ENCODE results near the gene OR52N4. TPM values are rescaled to one million over a fixed set of nuclear protein-coding genes. Genes with fewer than 3 reads are reported as not detected.
"Not testable (repeated sequence)": the region's sequence is repeated elsewhere in the genome, so short reads cannot be mapped to it uniquely, and the experiment has no call there.

Gene OR52N4
- total RNA-seq, result 1 to 10 TPM in 1 of 2 experiments, under 1 TPM in 1; 0.89 to 1.1 TPM

DNA sequence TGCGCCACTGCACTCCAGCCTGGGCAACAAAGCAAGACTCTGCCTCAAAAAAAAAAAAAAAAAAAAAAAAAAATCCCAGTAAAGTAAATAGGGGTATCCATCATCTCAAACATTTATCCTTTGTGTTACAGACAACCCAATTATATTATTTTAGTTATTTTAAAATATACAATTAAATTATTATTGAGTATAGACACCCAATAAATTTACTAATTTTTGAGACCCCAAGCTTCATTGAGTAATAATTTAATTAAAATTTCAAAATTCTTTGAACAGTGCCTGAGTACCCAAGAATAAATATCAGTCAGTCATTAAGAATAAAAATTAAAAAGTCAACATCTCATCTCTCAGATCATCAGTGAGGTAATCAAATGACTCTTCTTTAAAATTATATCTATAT, at the start of gene OR52N4:
Gene OR52N4, plus strand, starts transcription at position 301 of the 400 bp plus-strand sequence. CDS start 498 bp downstream, outside the sequence.
- CTCF ChIA-PET, result no interaction called here
- no peak for DNase-seq
- Mint-ChIP-seq H3K4me1 (no peaks in the 10 kb centered on the region), H3K9me3 (no peaks in the 10 kb centered on the region), H3K27me3 (peaks cover 12% of the 10 kb centered on the region), H3K36me3 (ENCODE audit: low read depth) (no peaks in the 10 kb centered on the region), H3K27ac (no peak within 1 kb of the TSS), H3K4me3 (no peak within 1 kb of the TSS)
- POLR2A ChIA-PET, result no interaction called here

GRCh38 chr11:5705688-5706087, 48.4 kb upstream of the OR52N4 start:
- Mint-ChIP-seq H3K27me3 (no peaks in the 10 kb centered on the region), H3K4me1 (peaks cover 32% of the 10 kb centered on the region), H3K36me3 (ENCODE audit: low read depth) (peaks cover 76% of the 10 kb centered on the region), H3K9me3 (no peaks in the 10 kb centered on the region), H3K4me3 (no peak overlapping the region), H3K27ac (no peak overlapping the region)
- ChIA-PET CTCF (no interaction called here), POLR2A (no interaction called here)
- no peak for DNase-seq

DNA sequence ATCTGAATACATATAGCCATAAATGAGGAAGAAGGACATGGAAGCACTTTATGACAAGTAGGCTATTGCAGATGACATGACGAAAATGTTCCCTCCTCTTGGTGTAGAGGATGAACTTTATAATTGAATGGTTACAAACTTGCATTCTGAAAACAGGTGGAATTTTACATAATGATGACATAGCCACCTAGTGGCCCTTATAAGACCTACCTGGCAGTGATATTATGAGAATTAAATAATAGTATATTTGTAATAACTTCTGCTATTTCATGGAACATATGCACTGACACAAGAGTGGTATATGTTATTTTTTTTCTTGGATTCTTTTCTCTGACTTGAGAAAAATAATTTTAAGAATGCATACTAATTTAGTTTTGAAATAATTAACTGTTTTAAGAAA, 41.5 kb upstream of the OR52N4 start:
- CTCF ChIA-PET, result interaction anchor here (1.3 to 1.8 kb wide), 2 partner anchors 11 to 28 kb away, joined by 3 to 4 read pairs; partner anchors contain the start of gene TRIM5
- Mint-ChIP-seq H3K36me3 (ENCODE audit: low read depth) (peaks cover 48% of the 10 kb centered on the region), H3K9me3 (peaks cover 2% of the 10 kb centered on the region), H3K27me3 (no peaks in the 10 kb centered on the region), H3K4me3 (no peak overlapping the region), H3K27ac (no peak overlapping the region), H3K4me1 (peaks cover 8% of the 10 kb centered on the region)
- POLR2A ChIA-PET, result no interaction called here
- no peak for DNase-seq

- no peak for DNase-seq
- Mint-ChIP-seq H3K9me3 (peaks cover 6% of the 10 kb centered on the region), H3K27me3 (no peaks in the 10 kb centered on the region), H3K36me3 (ENCODE audit: low read depth) (peaks cover 38% of the 10 kb centered on the region), H3K4me3 (no peak overlapping the region), H3K27ac (no peak overlapping the region), H3K4me1 (peaks cover 2% of the 10 kb centered on the region)
- CTCF ChIA-PET, result interaction anchor here (1.8 kb wide), 1 partner anchor 29 kb away, joined by 4 read pairs; the partner anchor contains the start of gene TRIM5
- POLR2A ChIA-PET, result no interaction called here
Observed at GRCh38 chr11:5713695-5714094, 40.3 kb upstream of the OR52N4 start.

- POLR2A ChIA-PET, CTCF ChIA-PET: not testable (repeated sequence)
Observed at GRCh38 chr11:5716518-5716917, 37.5 kb upstream of the OR52N4 start.

DNA sequence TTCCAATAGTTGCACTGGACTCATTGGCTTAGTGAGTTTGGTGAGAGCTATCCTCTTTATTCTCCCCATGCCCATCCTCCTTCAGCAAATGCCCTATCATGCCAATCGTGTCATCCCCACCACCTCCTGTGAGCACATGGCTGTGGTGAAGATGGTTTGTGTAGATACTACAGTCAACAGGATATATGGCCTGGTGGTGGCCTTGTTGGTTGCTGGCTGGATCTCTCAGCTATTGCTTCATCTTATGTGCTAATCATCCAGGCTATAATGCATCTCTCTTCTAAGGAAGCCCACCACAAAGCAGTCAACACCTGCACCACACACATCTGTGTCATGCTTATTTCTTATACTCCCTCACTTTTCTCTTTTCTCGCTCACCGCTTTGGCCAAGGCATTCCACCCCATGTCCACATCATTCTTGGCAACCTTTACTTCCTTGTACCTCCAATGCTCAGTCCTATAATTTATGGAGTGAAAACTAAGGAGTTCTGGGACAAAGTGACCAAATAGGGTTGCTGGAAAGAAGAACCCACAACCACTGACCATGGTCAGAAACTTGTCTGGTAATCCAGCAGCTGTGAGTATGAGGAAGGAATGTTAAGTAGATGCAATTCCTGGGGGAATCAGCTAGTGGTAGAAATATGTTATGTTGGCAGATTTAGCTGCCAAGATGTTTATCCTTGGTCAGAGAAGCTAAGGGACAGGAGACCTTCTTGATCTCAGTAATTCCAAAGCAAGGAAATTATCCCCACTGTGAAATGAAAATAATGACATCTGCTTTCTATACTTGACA, 34.1 kb upstream of the OR52N4 start:
- ChIA-PET POLR2A (no interaction called here), CTCF (interaction anchor here (0.7 kb wide), 1 partner anchor 11 kb away, joined by 3 read pairs; no protein-coding TSS in a partner anchor)
- H3K4me1 Mint-ChIP-seq, result peaks cover 4% of the 10 kb centered on the region
- peaks cover 6% of the 10 kb centered on the region for H3K9me3 Mint-ChIP-seq
- no peak for DNase-seq
- H3K27me3 Mint-ChIP-seq, result peaks cover 4% of the 10 kb centered on the region
- H3K4me3 Mint-ChIP-seq, result no peak overlapping the region
- no peak overlapping the region for H3K27ac Mint-ChIP-seq
- peaks cover 13% of the 10 kb centered on the region for H3K36me3 Mint-ChIP-seq (ENCODE audit: low read depth)

More at GRCh38 chr11:5716518-5716917, 37.5 kb upstream of the OR52N4 start:
- not testable (repeated sequence) for H3K27me3 Mint-ChIP-seq, H3K4me1 Mint-ChIP-seq, H3K4me3 Mint-ChIP-seq, DNase-seq, H3K9me3 Mint-ChIP-seq, H3K27ac Mint-ChIP-seq
- peaks cover 25% of the 10 kb centered on the region for H3K36me3 Mint-ChIP-seq (ENCODE audit: low read depth)

- Mint-ChIP-seq H3K4me1 (peaks cover 4% of the 10 kb centered on the region), H3K27ac (no peak overlapping the region), H3K36me3 (ENCODE audit: low read depth) (peaks cover 7% of the 10 kb centered on the region), H3K9me3 (peaks cover 4% of the 10 kb centered on the region), H3K4me3 (no peak overlapping the region), H3K27me3 (peaks cover 4% of the 10 kb centered on the region)
- DNase-seq, result no peak
- CTCF ChIA-PET, result no interaction called here
- POLR2A ChIA-PET, result no interaction called here
Observed at GRCh38 chr11:5722622-5723021, 31.4 kb upstream of the OR52N4 start.

DNA sequence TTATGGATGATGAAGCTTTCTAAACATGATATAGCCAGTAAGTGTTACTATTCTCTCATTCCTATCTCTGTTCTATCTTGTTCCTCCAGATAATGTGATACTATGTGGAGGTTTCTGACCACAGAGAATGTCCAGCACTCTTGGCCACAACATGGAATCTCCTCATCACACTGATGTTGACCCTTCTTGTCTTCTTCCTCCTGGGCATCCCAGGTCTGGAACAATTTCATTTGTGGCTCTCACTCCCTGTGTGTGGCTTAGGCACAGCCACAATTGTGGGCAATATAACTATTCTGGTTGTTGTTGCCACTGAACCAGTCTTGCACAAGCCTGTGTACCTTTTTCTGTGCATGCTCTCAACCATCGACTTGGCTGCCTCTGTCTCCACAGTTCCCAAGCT, 27.7 kb upstream of the OR52N4 start:
- H3K4me1 Mint-ChIP-seq, result no peaks in the 10 kb centered on the region
- no peak for DNase-seq
- peaks cover 4% of the 10 kb centered on the region for H3K27me3 Mint-ChIP-seq
- H3K4me3 Mint-ChIP-seq, result no peak overlapping the region
- POLR2A ChIA-PET, result no interaction called here
- H3K36me3 Mint-ChIP-seq (ENCODE audit: low read depth), result no peaks in the 10 kb centered on the region
- CTCF ChIA-PET, result no interaction called here
- no peak overlapping the region for H3K27ac Mint-ChIP-seq
- no peaks in the 10 kb centered on the region for H3K9me3 Mint-ChIP-seq

DNA sequence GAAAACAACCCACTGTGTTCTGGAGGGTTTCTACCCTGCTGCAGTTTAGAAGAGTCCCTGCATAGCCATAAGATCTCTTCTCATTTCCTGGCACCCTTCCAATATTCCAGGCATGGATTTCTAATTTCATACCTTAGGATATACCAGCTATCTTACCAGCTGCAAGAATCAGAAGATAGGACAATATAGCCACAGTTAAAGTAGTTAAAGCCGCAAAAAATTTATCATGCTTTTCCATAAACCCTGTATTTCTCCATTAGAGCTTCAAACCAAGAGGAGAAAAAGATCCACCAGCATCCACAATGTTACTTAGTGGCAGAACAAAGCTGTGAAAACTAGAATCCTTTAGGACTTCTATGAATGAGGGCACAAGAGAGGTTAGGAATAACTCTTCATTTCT, 26.4 kb upstream of the OR52N4 start:
- ChIA-PET CTCF (interaction anchor here (0.6 kb wide), 1 partner anchor 82 kb away, joined by 3 read pairs; no protein-coding TSS in a partner anchor), POLR2A (no interaction called here)

GRCh38 chr11:5736396-5736795, 17.6 kb upstream of the OR52N4 start, which contains the start of gene OR56B1:
TSS of gene OR56B1 (plus strand) at chr11:5736448. CDS start at chr11:5736517, 69 bp downstream.
- POLR2A ChIA-PET, result no interaction called here
- Mint-ChIP-seq H3K4me3 (no peak within 1 kb of the TSS), H3K36me3 (ENCODE audit: low read depth) (no peaks in the 10 kb centered on the region), H3K27ac (no peak within 1 kb of the TSS), H3K4me1 (no peaks in the 10 kb centered on the region), H3K9me3 (no peaks in the 10 kb centered on the region), H3K27me3 (no peaks in the 10 kb centered on the region)
- CTCF ChIA-PET, result no interaction called here
- DNase-seq, result no peak

More for the DNA sequence above, 26.4 kb upstream of the OR52N4 start:
- H3K27ac Mint-ChIP-seq, result no peak overlapping the region
- H3K4me3 Mint-ChIP-seq, result no peak overlapping the region
- H3K4me1 Mint-ChIP-seq, result no peaks in the 10 kb centered on the region
- H3K27me3 Mint-ChIP-seq, result peaks cover 4% of the 10 kb centered on the region
- H3K36me3 Mint-ChIP-seq (ENCODE audit: low read depth), result no peaks in the 10 kb centered on the region
- no peaks in the 10 kb centered on the region for H3K9me3 Mint-ChIP-seq
- DNase-seq, result no peak

- peaks cover 2% of the 10 kb centered on the region for H3K27me3 Mint-ChIP-seq
- H3K4me3 Mint-ChIP-seq, result no peak overlapping the region
- DNase-seq, result no peak
- ChIA-PET CTCF (interaction anchor here (0.6 kb wide), 1 partner anchor 389 kb away, joined by 3 read pairs; no protein-coding TSS in a partner anchor), POLR2A (no interaction called here)
- H3K9me3 Mint-ChIP-seq, result peaks cover 2% of the 10 kb centered on the region
- no peak overlapping the region for H3K27ac Mint-ChIP-seq
- H3K36me3 Mint-ChIP-seq (ENCODE audit: low read depth), result no peaks in the 10 kb centered on the region
- no peaks in the 10 kb centered on the region for H3K4me1 Mint-ChIP-seq
Observed at GRCh38 chr11:5737091-5737490, 17.0 kb upstream of the OR52N4 start.

GRCh38 chr11:5737670-5738392, 16.2 kb upstream of the OR52N4 start:
- no peak for DNase-seq
- no peaks in the 10 kb centered on the region for H3K4me1 Mint-ChIP-seq
- CTCF ChIA-PET, result interaction anchor here (0.6 kb wide), 1 partner anchor 388 kb away, joined by 3 read pairs; no protein-coding TSS in a partner anchor
- peaks cover 6% of the 10 kb centered on the region for H3K27me3 Mint-ChIP-seq
- POLR2A ChIA-PET, result no interaction called here
- H3K27ac Mint-ChIP-seq, result no peak overlapping the region
- peaks cover 4% of the 10 kb centered on the region for H3K9me3 Mint-ChIP-seq
- H3K4me3 Mint-ChIP-seq, result no peak overlapping the region
- no peaks in the 10 kb centered on the region for H3K36me3 Mint-ChIP-seq (ENCODE audit: low read depth)

- ChIA-PET CTCF (no interaction called here), POLR2A (no interaction called here)
- no peaks in the 10 kb centered on the region for H3K36me3 Mint-ChIP-seq (ENCODE audit: low read depth)
- peaks cover 4% of the 10 kb centered on the region for H3K9me3 Mint-ChIP-seq
- no peak for DNase-seq
- no peak overlapping the region for H3K27ac Mint-ChIP-seq
- H3K4me1 Mint-ChIP-seq, result no peaks in the 10 kb centered on the region
- H3K4me3 Mint-ChIP-seq, result no peak overlapping the region
- H3K27me3 Mint-ChIP-seq, result peaks cover 8% of the 10 kb centered on the region
Observed at GRCh38 chr11:5738431-5738830, 15.6 kb upstream of the OR52N4 start.

Measured in activated CD4-positive, alpha-beta T cell treated with anti-CD3 and anti-CD28 coated beads, Interleukin-2, amount 10 ng/mL, durations not matched to agents 7 days and 5 days (primary cell).